ENCODE measurements around the gene SPATA31C1. TPM values are rescaled to one million over a fixed set of nuclear protein-coding genes. Genes with fewer than 3 reads are reported as not detected.

Gene SPATA31C1
- total RNA-seq, 1 experiment from 2014 or later = not detected

DNA sequence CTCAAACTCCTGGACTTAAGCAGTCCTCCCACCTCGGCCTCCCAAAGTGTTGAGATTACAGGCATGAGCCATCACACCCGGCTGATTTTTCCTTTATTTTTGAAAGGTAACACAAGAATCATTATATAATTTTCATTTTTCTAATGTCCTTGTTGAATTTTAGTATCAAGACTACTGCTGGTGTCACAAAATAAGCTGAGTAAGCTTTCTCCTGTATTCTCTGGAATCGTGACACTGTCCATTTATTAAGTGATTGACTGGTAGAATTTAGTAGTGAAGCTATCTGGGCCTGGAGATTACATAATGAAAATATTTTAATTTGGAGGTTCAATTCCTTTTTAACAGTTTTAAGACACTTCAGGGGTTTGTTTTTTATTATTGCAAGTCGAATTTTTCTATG lies 47.1 kb downstream of the SPATA31C1 start (continued):
- TF ChIP-seq AR (CRISPR knock-in tag; IDR thresholded peaks at IDR 0.05) (no peak), SP1 (CRISPR knock-in tag; conservative IDR thresholded peaks at IDR 0.05) (no peak), JAZF1 (CRISPR knock-in tag; IDR thresholded peaks at IDR 0.05) (no peak), ZNF281 (CRISPR knock-in tag; IDR thresholded peaks at IDR 0.05) (no peak), ATF3 (CRISPR knock-in tag; conservative IDR thresholded peaks at IDR 0.05) (no peak), CTCF (IDR thresholded peaks at IDR 0.05) (no peak), HMGXB4 (CRISPR knock-in tag; IDR thresholded peaks at IDR 0.05) (no peak), RORB (CRISPR knock-in tag; IDR thresholded peaks at IDR 0.05) (no peak), MLX (CRISPR knock-in tag; IDR thresholded peaks at IDR 0.05) (no peak), ATF1 (CRISPR knock-in tag; IDR thresholded peaks at IDR 0.05) (no peak), E2F5 (CRISPR knock-in tag; IDR thresholded peaks at IDR 0.05) (no peak)

DNA sequence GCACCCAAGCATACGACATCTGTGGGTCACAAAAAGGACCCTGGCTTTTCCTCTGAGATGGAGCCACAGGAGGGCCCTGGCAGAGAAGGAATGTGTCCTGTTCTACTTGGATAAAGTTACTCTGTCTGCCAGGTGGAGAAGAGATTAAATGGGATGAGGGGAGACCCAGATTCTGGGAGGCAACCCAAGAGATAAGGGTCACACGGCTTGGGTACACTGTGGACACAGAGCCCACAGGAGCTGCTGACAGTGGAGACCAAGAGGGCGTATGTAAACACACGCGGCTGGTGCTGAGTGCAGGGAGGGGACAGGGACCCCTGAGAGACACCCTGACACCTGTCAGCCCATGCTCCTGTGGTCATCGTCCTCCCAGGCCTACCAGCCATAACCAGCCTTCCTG lies 50.4 kb downstream of the SPATA31C1 start:
- DNase-seq (ENCODE audit: low spot score) = no peak
- TF ChIP-seq ZSCAN18 (CRISPR knock-in tag; IDR thresholded peaks at IDR 0.05) = no peak
- ATAC-seq = no peak
- ChIA-PET CTCF (no interaction called here), POLR2A (no interaction called here)
- Mint-ChIP-seq H3K36me3 (no peaks in the 10 kb centered on the region), H3K27me3 (ENCODE audit: low read depth) (peaks cover 6% of the 10 kb centered on the region), H3K27ac (no peak overlapping the region), H3K4me3 (no peak overlapping the region), H3K9me3 (no peaks in the 10 kb centered on the region), H3K4me1 (no peaks in the 10 kb centered on the region)

Data from WTC11 (cell line).